Measurements from ENCODE around the gene PCSK9.

DNA sequence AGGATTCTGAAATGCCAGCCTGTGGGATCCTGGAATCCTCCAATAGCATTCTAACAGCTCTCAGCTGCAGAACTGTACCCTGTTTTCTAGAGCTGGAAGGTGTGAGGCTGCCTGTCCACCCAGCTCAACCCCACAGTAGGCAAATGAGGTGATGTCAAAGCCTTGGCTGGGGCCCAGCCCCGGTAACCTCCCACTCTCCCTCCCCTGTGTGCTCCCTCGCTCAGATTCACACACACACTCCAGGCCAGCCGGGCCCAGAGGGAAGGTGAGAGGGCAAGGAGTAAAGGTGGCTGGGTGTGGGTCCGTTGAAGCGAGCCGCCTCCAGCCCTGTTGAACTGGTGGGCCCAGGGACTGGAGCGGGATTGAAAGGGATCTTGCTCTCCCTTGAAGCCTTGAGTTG lies 40.7 kb upstream of the PCSK9 start, which contains the start of gene BSND:
- TF ChIP-seq, protein P1, sequence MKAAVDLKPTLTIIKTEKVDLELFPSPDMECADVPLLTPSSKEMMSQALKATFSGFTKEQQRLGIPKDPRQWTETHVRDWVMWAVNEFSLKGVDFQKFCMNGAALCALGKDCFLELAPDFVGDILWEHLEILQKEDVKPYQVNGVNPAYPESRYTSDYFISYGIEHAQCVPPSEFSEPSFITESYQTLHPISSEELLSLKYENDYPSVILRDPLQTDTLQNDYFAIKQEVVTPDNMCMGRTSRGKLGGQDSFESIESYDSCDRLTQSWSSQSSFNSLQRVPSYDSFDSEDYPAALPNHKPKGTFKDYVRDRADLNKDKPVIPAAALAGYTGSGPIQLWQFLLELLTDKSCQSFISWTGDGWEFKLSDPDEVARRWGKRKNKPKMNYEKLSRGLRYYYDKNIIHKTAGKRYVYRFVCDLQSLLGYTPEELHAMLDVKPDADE (IDR thresholded peaks at IDR 0.05): no peak
- TF ChIP-seq, protein P2, sequence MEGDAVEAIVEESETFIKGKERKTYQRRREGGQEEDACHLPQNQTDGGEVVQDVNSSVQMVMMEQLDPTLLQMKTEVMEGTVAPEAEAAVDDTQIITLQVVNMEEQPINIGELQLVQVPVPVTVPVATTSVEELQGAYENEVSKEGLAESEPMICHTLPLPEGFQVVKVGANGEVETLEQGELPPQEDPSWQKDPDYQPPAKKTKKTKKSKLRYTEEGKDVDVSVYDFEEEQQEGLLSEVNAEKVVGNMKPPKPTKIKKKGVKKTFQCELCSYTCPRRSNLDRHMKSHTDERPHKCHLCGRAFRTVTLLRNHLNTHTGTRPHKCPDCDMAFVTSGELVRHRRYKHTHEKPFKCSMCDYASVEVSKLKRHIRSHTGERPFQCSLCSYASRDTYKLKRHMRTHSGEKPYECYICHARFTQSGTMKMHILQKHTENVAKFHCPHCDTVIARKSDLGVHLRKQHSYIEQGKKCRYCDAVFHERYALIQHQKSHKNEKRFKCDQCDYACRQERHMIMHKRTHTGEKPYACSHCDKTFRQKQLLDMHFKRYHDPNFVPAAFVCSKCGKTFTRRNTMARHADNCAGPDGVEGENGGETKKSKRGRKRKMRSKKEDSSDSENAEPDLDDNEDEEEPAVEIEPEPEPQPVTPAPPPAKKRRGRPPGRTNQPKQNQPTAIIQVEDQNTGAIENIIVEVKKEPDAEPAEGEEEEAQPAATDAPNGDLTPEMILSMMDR (conservative IDR thresholded peaks at IDR 0.05; ENCODE audit: low read depth in 2 of 2): no peak
- TF ChIP-seq, protein P3, sequence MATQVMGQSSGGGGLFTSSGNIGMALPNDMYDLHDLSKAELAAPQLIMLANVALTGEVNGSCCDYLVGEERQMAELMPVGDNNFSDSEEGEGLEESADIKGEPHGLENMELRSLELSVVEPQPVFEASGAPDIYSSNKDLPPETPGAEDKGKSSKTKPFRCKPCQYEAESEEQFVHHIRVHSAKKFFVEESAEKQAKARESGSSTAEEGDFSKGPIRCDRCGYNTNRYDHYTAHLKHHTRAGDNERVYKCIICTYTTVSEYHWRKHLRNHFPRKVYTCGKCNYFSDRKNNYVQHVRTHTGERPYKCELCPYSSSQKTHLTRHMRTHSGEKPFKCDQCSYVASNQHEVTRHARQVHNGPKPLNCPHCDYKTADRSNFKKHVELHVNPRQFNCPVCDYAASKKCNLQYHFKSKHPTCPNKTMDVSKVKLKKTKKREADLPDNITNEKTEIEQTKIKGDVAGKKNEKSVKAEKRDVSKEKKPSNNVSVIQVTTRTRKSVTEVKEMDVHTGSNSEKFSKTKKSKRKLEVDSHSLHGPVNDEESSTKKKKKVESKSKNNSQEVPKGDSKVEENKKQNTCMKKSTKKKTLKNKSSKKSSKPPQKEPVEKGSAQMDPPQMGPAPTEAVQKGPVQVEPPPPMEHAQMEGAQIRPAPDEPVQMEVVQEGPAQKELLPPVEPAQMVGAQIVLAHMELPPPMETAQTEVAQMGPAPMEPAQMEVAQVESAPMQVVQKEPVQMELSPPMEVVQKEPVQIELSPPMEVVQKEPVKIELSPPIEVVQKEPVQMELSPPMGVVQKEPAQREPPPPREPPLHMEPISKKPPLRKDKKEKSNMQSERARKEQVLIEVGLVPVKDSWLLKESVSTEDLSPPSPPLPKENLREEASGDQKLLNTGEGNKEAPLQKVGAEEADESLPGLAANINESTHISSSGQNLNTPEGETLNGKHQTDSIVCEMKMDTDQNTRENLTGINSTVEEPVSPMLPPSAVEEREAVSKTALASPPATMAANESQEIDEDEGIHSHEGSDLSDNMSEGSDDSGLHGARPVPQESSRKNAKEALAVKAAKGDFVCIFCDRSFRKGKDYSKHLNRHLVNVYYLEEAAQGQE (IDR thresholded peaks at IDR 0.05; ENCODE audit: unreplicated experiment): no peak
- TF ChIP-seq POLR2AphosphoS5 (IDR thresholded peaks at IDR 0.05; ENCODE audit: low read depth) (no peak), EZH2phosphoT487 (IDR thresholded peaks at IDR 0.05; ENCODE audit: unreplicated experiment) (no peak), EZH2 (IDR thresholded peaks at IDR 0.05; ENCODE audit: low read depth, unreplicated experiment) (no peak), JUNB (IDR thresholded peaks at IDR 0.05; ENCODE audit: unreplicated experiment) (no peak), CREB1 (CRISPR knock-in tag; IDR thresholded peaks at IDR 0.05; ENCODE audit: low read depth) (no peak), ZNF114 (CRISPR knock-in tag; IDR thresholded peaks at IDR 0.05) (no peak), STAT1 (IDR thresholded peaks at IDR 0.05; ENCODE audit: unreplicated experiment) (no peak), ZNF462 (CRISPR knock-in tag; IDR thresholded peaks at IDR 0.05) (no peak), NANOG (IDR thresholded peaks at IDR 0.05; ENCODE audit: borderline replicate concordance) (no peak)
